GM18526 (cell line): ENCODE measurements around the gene TENM4.

ENCODE experiments used
- POLR2A ChIP-seq: IDR thresholded peaks from 3 replicates; pipeline ENCODE4 v1.6.1; 2011; ENCODE audit not compliant: insufficient read length; ENCODE audit errors: extremely low read depth

The TENM4 gene

GRCh38 chr11:79414644-79415317 is 26.0 kb downstream of the TENM4 start:
- TF ChIP-seq POLR2A, result no peak

- no peak for TF ChIP-seq POLR2A
These were observed 26.8 kb downstream of the TENM4 start for GRCh38 chr11:79414041-79414440.

GRCh38 chr11:79413268-79413667 is 27.6 kb downstream of the TENM4 start:
- no peak for TF ChIP-seq POLR2A

GRCh38 chr11:79412761-79413160 is 28.1 kb downstream of the TENM4 start:
- TF ChIP-seq POLR2A, result no peak

- no peak for TF ChIP-seq POLR2A
These were observed 31.5 kb downstream of the TENM4 start for GRCh38 chr11:79409330-79409729.

GRCh38 chr11:79406376-79406775 is 34.5 kb downstream of the TENM4 start:
- no peak for TF ChIP-seq POLR2A

- no peak for TF ChIP-seq POLR2A
These were observed 36.0 kb downstream of the TENM4 start for GRCh38 chr11:79404806-79405205.

GRCh38 chr11:79404325-79404724 is 36.5 kb downstream of the TENM4 start:
- no peak for TF ChIP-seq POLR2A

- TF ChIP-seq POLR2A, result no peak
These were observed 37.0 kb downstream of the TENM4 start for GRCh38 chr11:79403839-79404238.

- TF ChIP-seq POLR2A, result no peak
These were observed 37.9 kb downstream of the TENM4 start for GRCh38 chr11:79402912-79403311.

GRCh38 chr11:79400717-79401330 is 40.0 kb downstream of the TENM4 start:
- no peak for TF ChIP-seq POLR2A

GRCh38 chr11:79400206-79400605 is 40.6 kb downstream of the TENM4 start:
- no peak for TF ChIP-seq POLR2A

- no peak for TF ChIP-seq POLR2A
These were observed 43.6 kb downstream of the TENM4 start for GRCh38 chr11:79397252-79397651.

GRCh38 chr11:79396674-79397073 is 44.2 kb downstream of the TENM4 start:
- no peak for TF ChIP-seq POLR2A

GRCh38 chr11:79396001-79396400 is 44.8 kb downstream of the TENM4 start:
- no peak for TF ChIP-seq POLR2A

GRCh38 chr11:79393362-79394043 is 47.3 kb downstream of the TENM4 start:
- TF ChIP-seq POLR2A, result no peak
